Adipose tissue (tissue), 3 donors: ENCODE data around the gene FRAS1. TPM values are rescaled to one million over a fixed set of nuclear protein-coding genes. Genes with fewer than 3 reads are reported as not detected.
"Not testable (repeated sequence)": the region's sequence is repeated elsewhere in the genome, so short reads cannot be mapped to it uniquely, and the experiment has no call there.

Source experiments
- H3K27ac ChIP-seq: one replicate; pipeline ENCODE4 v1.5.1; 2013; ENCODE audit warnings: low read depth, low read length
- whole genome bisulfite sequencing, 3 donors: extraction: QIAGEN DNeasy Blood & Tissue Kit; methylation state at CpG; one replicate each; pipeline ENCODE4 v1.1.7; 2013; 5-methylcytosine and 5-hydroxymethylcytosine counted together
- polyA plus RNA-seq, 3 donors: library from polyadenylated mRNA; stranded (reverse); fragments of 200-250 nt; gene quantifications; one replicate each; pipeline ENCODE4 v1.2.3, GENCODE V29; 2013
- donor health status: healthy with polysubstance abuse.
- donor health status: Bipolar disorder and iron deficiency.
- donor health status: healthy.

FRAS1 gene
- polyA plus RNA-seq, 3 donors: 0.34 to 2.3 (median 0.48) TPM

DNA sequence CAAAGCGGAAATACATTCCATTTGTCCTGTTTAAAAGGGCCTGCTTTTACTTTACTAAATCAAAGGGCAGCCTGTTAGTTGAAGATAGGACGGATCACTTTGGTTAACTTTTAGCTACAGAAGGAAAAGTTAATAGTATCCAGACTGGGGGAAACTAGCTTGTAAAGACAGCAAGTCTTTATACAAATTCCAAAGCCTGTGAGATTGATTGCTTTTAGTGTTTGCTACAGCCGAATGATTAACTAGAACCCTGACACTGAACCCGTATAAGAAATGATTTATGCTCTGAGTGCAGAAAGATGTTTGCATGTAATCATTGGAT lies 93.4 kb downstream of the FRAS1 start:
- H3K27ac ChIP-seq: no peak overlapping the region
- WGBS, 3 donors: 45 to 72% (median 71%) methylated on average over 4 of the region's 4 CpGs

DNA sequence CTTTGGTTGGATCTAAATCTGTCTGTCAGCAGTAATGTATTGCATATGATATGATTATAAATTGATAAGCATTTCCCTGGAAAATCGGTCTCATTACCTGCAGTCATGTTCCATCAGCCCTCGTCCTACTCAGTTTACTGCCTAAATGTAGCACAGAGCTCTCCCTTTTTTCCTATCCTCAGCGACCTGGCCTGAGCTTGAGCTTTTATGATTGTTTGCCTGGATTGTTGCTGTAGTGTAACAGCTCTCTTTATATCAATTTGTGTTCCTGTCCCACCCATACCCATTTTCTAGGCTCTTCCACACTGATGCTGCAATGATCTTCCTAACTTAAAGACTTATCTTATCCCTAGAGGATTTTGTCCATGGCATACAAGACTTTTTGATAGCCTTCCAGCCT lies 95.7 kb downstream of the FRAS1 start:
- 63 to 87% (median 77%) methylated on average over 3 of the region's 3 CpGs for WGBS, 3 donors
- H3K27ac ChIP-seq: no peak overlapping the region

DNA sequence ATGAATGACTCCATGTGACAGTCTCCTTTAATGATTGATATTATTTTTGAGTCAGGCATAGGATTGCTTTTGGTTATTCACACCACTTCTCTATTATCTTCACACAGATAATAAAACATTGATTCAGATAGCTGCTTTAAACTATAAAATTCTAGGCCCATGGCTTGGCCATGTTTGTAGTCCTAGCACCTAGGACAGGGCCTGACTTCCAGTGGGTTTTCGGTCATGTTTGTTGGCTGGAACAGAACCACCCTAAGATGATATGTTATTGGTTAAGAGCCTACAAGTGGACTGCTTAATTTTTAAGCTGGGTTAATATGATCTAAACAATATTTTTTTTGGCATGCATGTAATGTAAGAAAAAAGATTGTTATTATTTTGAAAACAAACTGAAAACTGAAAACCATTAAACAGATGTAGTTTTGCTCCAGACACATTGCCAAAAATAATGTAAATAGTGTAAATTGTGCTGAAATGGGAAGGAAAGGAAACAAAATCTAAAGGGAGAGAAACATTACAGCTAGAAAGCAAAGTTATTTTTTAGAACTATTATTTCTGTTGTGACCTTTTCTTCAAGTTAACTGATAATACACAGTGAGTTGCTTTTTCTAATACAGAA lies 98.0 kb downstream of the FRAS1 start:
- 86 to 98% (median 97%) methylated on average over 1 of the region's 1 CpG for WGBS, 3 donors
- no peak overlapping the region for H3K27ac ChIP-seq

DNA sequence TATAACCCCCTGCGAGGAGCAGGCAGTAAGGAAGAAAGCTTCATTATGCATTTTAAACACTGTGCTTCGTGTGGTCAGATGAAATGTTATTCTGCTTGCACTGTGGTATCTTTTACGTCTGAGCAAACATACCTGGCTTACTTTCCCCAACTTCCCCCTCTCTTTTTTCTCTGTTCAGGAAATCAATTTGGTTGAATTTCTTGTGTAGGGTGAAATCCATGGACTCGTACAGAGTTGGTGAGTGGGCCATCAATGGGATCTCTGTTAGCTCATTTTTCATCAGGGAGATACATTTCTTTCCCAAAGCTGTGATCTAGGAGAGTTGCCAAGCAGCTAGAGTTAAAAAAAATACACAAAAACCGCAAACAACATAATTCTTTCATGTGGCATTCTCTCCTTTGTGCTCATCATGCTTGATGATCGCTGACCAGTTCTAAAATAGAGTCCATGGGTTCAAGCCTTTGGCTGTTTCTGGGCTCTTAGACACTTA lies 98.5 kb downstream of the FRAS1 start:
- H3K27ac ChIP-seq: no peak overlapping the region
- WGBS, 3 donors: 36 to 69% (median 59%) methylated on average over 6 of the region's 6 CpGs

DNA sequence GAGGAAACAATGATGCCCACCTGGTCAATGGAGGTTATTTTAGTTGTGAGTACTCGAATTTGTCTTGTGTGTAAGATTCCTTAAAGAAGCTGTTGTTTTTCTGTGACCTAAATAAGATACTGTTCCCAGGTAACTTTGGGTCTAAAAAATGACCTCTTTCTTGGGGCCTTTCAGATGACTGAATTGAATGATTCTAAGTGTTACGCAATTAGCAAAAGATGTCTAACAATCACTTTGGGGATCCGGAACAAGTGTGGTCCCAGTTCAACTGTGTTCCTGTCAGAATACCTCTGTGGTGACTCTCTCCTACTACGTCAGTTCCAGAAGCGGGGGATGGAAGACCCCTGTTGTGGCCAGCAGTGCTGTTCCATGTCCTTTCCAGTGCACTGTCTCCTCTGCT lies 99.4 kb downstream of the FRAS1 start:
- no peak overlapping the region for H3K27ac ChIP-seq
- WGBS, 3 donors: 88 to 96% (median 93%) methylated on average over 5 of the region's 5 CpGs

DNA sequence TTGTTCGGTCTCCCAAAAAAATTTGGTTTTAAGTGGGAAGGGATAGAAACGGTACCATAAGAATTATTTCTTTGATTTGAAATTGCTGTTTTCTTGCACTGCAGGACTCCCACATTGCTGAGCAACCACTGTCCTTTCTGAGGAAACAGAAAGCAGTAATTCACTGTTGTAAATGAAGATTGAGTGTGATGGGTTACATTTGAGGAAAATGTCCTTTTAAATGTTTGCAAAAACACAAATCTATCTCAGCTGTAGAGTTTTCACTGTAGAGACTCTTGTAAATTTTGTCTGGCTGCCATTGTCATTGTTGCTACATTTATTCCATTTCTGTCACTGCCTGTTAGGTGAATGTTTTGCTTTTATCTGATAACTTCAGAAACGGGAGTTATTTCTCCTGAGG lies 105.2 kb downstream of the FRAS1 start:
- 54 to 74% (median 71%) methylated on average over 3 of the region's 3 CpGs for WGBS, 3 donors
- H3K27ac ChIP-seq: no peak overlapping the region

DNA sequence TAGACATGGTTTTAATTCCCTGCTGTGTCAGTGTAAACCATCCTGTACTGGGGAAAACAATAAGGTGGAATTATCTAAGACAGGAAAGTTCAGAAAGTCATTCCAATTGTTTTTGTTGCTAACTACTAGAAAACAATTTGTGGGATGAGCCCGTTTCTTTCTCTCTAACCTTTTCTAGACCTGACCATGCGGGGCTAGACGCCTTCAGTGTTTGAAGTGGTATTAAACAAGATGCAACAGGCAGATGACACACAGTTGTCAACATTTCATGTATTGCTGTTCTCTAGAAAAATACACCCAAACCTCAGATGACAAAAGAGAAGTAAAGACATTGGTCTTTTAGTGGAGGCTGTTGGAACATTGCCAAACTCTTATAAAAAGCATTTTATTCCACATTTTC lies 105.7 kb downstream of the FRAS1 start:
- WGBS, 3 donors: 71 to 86% (median 79%) methylated on average over 3 of the region's 3 CpGs
- H3K27ac ChIP-seq: no peak overlapping the region

DNA sequence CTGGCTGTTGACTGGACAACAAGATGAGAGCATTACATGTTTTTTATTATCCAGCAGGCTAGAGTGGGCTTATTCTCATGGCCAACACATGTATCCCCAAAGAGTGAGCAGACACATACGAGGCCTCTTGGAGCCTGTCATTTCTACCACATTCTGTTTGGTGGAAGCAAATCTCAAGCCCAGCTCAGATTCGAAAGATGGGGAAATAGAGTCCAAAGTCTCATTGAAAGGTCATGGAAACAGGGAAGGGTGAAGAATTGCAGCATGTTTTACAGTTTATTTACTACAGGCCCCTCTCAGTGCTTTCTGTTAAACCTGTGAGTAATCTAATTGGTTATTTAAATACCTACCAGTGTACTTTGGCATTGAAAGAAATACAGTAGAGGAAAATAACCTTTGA lies 108.6 kb downstream of the FRAS1 start:
- no peak overlapping the region for H3K27ac ChIP-seq
- 70 to 95% (median 91%) methylated on average over 2 of the region's 2 CpGs for WGBS, 3 donors

DNA sequence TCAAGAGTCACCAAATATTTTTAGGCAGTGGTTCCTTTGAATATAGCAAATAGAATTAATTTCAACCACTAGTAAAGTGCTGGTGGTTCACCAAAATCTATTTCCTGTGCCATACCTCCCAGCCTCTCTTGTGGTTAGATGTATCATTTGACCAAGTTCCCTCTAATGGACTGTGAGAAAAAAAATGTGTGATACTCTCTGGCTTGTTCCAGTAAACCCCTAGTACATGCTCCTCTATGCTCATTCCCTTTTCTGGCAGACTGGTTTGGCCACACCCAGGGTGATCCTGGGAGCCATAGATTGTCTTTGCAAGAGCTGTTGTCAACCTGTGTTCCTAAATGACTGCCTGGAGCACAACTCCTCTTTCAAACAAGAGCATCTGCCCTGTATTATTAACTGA lies 109.5 kb downstream of the FRAS1 start:
- no peak overlapping the region for H3K27ac ChIP-seq

DNA sequence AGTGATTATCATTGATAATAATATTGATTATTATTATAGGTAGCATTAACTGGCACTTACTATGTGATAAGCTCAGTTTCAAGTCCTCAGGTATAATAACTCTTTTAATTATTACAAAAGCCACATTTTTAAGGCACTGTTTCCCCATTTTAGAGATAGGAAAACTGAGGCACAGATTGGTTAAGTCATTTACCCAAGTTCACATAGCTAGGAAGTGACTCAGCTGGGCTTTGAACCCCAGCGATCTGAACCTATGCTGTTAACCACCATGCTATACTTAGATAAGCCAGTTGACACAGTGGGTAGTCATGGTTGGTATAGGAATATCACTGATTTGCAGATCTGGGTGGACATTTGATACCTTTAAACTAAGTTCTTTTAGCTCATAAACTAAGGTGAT lies 110.4 kb downstream of the FRAS1 start:
- WGBS, 3 donors: 78 to 86% (median 81%) methylated on average over 1 of the region's 1 CpG
- H3K27ac ChIP-seq: no peak overlapping the region

DNA sequence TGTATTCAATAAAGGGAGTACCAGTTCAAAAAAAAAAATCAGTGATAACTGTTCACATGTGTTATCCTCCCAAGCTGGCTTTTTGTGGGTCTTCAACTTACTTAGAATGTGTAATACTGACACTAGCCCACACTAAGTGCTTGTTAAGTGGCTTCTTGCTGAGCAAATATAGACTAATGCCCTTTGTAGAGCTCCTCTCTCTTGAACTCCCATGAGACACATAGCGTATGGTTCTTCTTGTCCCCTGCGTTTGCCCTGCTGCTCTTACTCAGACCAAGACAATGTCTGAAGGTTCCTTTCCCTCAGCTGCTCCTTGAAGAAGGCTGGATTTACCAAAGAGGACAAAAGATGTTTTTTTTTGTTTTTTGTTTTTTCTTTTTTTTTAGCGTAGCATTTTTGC lies 110.9 kb downstream of the FRAS1 start:
- 82 to 85% (median 83%) methylated on average over 3 of the region's 3 CpGs for WGBS, 3 donors
- H3K27ac ChIP-seq: no peak overlapping the region

DNA sequence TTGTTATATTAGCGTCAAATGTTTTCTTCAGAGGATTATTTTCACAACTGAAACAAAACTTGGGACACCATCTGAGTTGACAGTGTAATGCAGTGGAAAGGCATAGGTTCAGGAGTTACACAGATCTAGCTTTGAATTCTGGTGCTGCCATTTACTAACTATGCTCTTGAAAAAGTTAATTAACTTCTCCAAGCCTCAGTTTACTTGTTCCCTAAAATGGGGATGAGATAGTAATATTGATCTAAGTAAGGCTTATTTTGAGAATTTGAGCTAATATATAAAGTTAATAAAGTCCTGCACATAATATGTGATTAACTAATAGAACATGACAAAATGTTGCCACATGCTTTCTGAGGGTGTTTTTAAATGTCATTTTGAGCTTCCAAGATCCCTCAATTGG lies 112.6 kb downstream of the FRAS1 start:
- WGBS, 3 donors: 89 to 99% (median 95%) methylated on average over 1 of the region's 1 CpG
- no peak overlapping the region for H3K27ac ChIP-seq

DNA sequence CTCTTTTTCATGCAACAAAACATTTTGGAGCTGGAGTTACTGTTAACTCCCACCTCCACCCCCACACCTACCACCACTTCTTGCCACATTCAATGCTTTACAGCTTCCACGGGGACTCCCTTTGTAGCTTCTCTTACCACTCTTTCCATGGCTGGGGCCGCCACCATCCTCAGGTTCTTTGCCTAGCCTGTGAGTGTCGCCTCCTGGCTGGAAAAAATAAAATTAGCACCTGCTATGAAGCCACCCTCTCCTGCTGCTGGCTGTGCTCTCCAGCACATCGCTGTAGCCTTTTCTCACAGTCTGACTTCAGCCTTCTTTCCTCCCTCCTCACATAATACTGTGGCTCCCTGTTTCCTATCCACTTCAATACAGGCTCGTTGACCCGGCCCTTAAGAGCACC lies 114.4 kb downstream of the FRAS1 start:
- WGBS, 3 donors: 81 to 91% (median 87%) methylated on average over 6 of the region's 6 CpGs
- H3K27ac ChIP-seq: no peak overlapping the region

DNA sequence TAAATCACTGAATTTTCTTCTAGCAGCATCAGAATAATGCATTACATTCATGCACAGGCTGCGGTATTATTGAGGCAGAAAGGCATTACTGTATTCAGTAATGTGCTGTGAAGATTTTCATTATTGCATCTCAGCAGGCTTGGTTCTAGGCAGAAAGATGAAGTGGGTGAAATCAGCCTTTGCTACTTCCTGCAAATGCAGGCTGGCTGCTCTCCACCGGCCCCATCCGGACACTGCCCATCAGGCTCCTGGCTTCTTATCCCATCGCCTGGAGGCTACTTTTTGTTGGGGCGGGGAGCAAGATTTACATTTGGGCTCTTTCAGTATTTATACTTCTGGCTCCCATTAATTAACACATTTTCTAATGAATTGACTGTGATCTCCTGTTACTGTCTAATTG lies 117.8 kb downstream of the FRAS1 start:
- 72 to 77% (median 75%) methylated on average over 5 of the region's 5 CpGs for WGBS, 3 donors
- H3K27ac ChIP-seq: no peak overlapping the region

DNA sequence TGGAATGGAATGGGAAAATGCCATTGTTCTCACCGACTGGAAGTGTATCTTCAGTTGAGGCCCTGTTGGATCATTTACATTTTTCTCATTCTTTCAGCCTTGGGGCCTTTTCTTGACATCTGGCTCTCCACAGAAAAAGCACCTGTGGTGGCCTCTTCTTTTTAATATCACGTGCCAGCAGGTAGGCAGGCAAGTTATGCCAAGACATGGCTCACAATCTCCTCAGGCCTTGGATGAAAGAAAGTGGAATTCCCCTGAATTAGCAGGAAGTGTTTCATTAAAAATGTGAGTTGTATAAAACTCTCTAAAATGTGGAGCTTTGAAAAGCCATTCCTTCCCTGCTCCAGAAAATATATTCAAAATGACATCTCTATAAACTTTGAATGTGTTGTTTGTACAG lies 122.1 kb downstream of the FRAS1 start:
- WGBS, 3 donors: 54 to 72% (median 65%) methylated on average over 2 of the region's 2 CpGs
- no peak overlapping the region for H3K27ac ChIP-seq

DNA sequence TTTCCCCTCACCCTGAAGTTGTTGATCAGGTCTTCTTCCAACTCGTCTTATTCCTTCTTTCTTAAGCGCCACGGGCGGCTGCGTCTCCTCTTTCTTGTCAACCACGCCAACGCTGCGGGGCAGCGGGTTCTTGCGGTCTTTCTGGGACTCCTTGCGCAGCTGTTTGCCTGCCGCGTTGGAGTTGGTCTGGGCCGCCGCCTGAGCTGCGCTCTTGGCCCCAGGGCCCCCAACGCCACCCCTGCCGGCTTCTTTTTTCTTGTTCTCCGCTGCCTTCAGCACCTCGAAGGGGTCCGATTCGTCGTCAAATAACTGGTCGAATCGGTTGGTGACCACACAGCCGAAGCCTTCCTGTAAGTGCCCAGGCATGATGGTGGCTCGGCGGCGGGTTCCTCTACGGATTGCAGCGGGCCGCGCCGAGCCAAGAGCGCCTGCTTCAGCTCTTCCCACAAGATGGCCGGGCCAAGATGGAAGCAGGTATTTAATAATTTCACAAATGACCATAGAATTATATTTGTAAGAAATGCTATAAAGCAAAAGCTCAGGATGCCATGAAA lies 124.6 kb downstream of the FRAS1 start:
- WGBS, 3 donors: 97 to 98% (median 98%) methylated on average over 36 of the region's 36 CpGs
- H3K27ac ChIP-seq: not testable (repeated sequence)

DNA sequence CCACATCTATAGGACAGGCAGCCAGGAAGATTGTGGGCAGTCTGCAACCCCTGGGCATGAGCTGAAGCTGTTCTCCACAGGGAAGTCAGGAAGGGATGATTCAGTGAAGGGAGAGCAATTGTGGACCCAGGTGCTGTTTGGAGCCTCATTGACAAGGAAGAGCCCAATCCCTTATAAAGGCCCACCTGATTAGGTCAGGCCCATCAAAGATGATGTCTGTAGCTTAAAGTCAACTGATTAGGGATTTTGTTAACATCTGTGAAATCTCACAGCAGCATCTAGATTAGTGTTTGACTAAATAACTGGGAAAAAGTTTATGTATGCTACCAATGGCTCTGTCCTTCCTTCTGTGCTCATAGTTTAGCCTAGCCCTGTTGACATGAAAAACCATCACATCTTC lies 127.5 kb downstream of the FRAS1 start:
- H3K27ac ChIP-seq: no peak overlapping the region

DNA sequence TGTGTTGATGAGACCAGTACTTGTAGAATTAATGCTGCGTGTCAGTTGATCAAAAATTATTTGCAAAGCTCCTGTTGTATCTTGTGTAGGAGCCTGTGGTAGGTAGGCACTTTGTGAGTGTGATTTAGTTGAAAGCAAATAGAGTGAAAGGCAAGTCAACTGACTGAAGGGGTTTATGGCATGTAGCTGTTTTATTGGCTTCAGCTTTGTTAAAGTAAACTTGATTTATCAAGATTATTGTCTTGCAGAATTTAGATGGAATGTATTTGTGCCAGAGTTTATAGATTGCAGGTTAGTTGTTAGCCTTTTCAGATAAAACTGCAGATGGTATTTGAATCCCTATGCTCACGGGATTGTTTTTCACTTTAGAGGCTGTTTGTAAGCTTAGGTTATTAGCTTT lies 128.0 kb downstream of the FRAS1 start:
- 58 to 88% (median 82%) methylated on average over 2 of the region's 2 CpGs for WGBS, 3 donors
- no peak overlapping the region for H3K27ac ChIP-seq

DNA sequence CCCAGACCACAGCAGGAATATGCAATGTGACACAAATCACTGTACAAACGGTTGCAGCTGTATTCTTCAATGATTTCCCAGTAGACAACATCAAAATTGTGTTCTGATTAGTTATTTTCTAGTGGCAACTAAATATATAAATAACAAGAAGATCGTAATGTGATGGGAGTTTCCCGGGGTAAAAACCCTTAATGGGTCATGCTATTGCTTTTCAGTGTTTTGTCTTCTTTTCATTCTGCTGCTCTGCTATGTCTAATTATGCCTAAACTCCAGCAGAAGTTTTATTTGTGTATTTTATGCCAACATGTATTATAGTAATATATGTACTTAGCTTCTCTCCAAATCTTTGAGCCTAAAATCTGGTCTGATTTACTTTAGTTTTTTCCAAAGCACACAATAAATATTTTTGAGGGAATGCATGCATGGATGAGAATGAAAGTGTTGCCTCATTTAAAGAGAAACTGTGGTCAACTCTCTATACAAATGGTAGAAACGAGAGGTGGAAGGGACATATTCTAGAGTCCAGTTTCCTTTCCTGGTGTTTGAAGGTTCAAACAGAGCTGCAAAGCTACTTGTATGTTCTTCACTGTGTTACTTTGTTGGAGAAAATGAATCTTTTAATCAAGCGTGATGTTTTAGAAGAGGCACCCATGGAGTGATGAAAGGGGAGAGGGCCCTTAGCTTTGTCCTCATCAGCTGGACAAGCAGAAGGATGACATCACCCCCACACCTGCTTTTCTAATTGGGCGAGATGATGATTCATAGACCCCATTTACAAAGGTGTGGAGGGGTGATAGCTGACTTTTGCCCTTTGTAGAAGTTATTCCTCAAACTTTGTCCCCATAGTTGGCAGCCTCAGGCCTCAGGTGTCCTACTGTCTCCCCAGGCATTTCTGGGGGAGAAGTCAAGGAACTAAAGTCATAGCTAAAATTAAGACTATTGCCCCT lies 129.7 kb downstream of the FRAS1 start:
- WGBS, 3 donors: 61 to 73% (median 72%) methylated on average over 6 of the region's 6 CpGs
- no peak overlapping the region for H3K27ac ChIP-seq

DNA sequence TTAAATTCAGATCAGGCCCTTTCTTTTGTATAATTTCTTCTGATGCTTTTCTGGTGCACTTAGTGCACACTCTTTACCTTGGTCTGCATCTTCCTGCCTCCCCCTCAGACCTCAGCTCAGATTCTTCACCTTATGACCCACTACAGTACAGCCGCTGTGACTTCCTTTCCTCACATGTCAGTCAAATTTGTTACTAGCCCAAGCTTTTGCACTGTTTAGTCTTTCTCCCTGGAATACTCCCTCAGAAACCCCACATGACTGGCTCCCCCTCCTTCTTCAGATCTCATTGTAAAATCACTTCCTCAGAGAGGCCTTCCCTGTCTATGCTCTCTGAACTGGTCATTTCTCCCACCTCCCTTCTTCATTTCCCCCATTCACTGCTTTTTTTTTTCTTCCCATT lies 132.9 kb downstream of the FRAS1 start:
- H3K27ac ChIP-seq: no peak overlapping the region
- 68 to 75% (median 73%) methylated on average over 1 of the region's 1 CpG for WGBS, 3 donors
